GM21619 (cell line): ENCODE data around the gene NDUFA3.
A peak's percentile ranks its signal among the peaks of the same experiment; 100 is the strongest.
"Not testable (repeated sequence)": the region's sequence is repeated elsewhere in the genome, so short reads cannot be mapped to it uniquely, and the experiment has no call there.

Source experiments
- ATAC-seq: cut with Tn5 transposase; IDR thresholded peaks from one replicate; pipeline ENCODE4 v1.9.1; 2021; ENCODE audit not compliant: unreplicated experiment

Gene NDUFA3

GRCh38 chr19:54102421-54103169, at the start of gene NDUFA3:
Gene NDUFA3 (plus strand): TSS chr19:54102855. CDS start chr19:54102879, 24 bp downstream.
- peak; percentile 95 for ATAC-seq

- ATAC-seq, result no peak
Observed at GRCh38 chr19:54062643-54063042, 40.0 kb upstream of the NDUFA3 start.

- no peak for ATAC-seq
Observed at GRCh38 chr19:54063350-54064116, 39.1 kb upstream of the NDUFA3 start, which contains the start of gene VSTM1. Gene VSTM1 (minus strand): TSS chr19:54063897. CDS start chr19:54063777, 120 bp downstream.

- no peak for ATAC-seq
Observed at GRCh38 chr19:54069470-54069869, 33.2 kb upstream of the NDUFA3 start.

- no peak for ATAC-seq
Observed at GRCh38 chr19:54073829-54074228, 28.8 kb upstream of the NDUFA3 start.

GRCh38 chr19:54074851-54075250, 27.8 kb upstream of the NDUFA3 start:
- no peak for ATAC-seq

GRCh38 chr19:54077334-54077733, 25.3 kb upstream of the NDUFA3 start:
- ATAC-seq, result no peak

GRCh38 chr19:54081032-54081431, 21.6 kb upstream of the NDUFA3 start, which contains the start of gene TARM1:
Gene TARM1 (minus strand): TSS chr19:54081365. CDS start chr19:54081340, 25 bp downstream.
- ATAC-seq, result no peak

GRCh38 chr19:54084410-54084809, 18.2 kb upstream of the NDUFA3 start:
- ATAC-seq, result no peak

GRCh38 chr19:54094426-54095000, 8.1 kb upstream of the NDUFA3 start:
- ATAC-seq, result no peak

GRCh38 chr19:54095136-54095858, 7.4 kb upstream of the NDUFA3 start:
- no peak for ATAC-seq

- ATAC-seq, result not testable (repeated sequence)
Observed at GRCh38 chr19:54095859-54096616, 6.6 kb upstream of the NDUFA3 start.

- no peak for ATAC-seq
Observed at GRCh38 chr19:54096617-54097106, 6.0 kb upstream of the NDUFA3 start.

- ATAC-seq, result no peak
Observed at GRCh38 chr19:54099190-54099902, 3.3 kb upstream of the NDUFA3 start.

GRCh38 chr19:54099903-54100255, 2.8 kb upstream of the NDUFA3 start:
- not testable (repeated sequence) for ATAC-seq

GRCh38 chr19:54100561-54100960, 2.1 kb upstream of the NDUFA3 start, which contains the start of gene OSCAR:
Gene OSCAR (minus strand): TSS chr19:54100803. CDS start chr19:54100792, 11 bp downstream.
- ATAC-seq, result no peak

- no peak for ATAC-seq
Observed at GRCh38 chr19:54104998-54105715, 2.5 kb downstream of the NDUFA3 start.

- no peak for ATAC-seq
Observed at GRCh38 chr19:54105796-54106195, 3.1 kb downstream of the NDUFA3 start.

- ATAC-seq, result no peak
Observed at GRCh38 chr19:54106716-54107115, 4.1 kb downstream of the NDUFA3 start.
